ENCODE data around the gene ELK1.
"Not testable (repeated sequence)": the region's sequence is repeated elsewhere in the genome, so short reads cannot be mapped to it uniquely, and the experiment has no call there.

Gene ELK1

GRCh38 chrX:47610511-47610910 lies 39.9 kb downstream of the ELK1 start:
- no peak for DNase-seq

- DNase-seq: no peak
These were observed 42.1 kb downstream of the ELK1 start for GRCh38 chrX:47608130-47608810.

GRCh38 chrX:47607091-47607490 lies 43.3 kb downstream of the ELK1 start:
- no peak for DNase-seq

GRCh38 chrX:47605024-47605423 lies 45.3 kb downstream of the ELK1 start:
- DNase-seq: no peak

GRCh38 chrX:47603125-47603524 lies 47.2 kb downstream of the ELK1 start:
- DNase-seq: not testable (repeated sequence)

- no peak for DNase-seq
These were observed 53.1 kb downstream of the ELK1 start for GRCh38 chrX:47597222-47597621.

- DNase-seq: no peak
These were observed 54.1 kb downstream of the ELK1 start for GRCh38 chrX:47596256-47596655.

GRCh38 chrX:47595716-47596251 lies 54.6 kb downstream of the ELK1 start:
- no peak for DNase-seq

- DNase-seq: no peak
These were observed 56.8 kb downstream of the ELK1 start for GRCh38 chrX:47593522-47593921.

GRCh38 chrX:47590984-47591383 lies 59.4 kb downstream of the ELK1 start:
- DNase-seq: no peak

GRCh38 chrX:47587906-47588735 lies 62.2 kb downstream of the ELK1 start:
- DNase-seq: no peak

- DNase-seq: no peak
These were observed 63.1 kb downstream of the ELK1 start for GRCh38 chrX:47587091-47587891.

- no peak for DNase-seq
These were observed 64.1 kb downstream of the ELK1 start for GRCh38 chrX:47586043-47586787.
